GM20431 (cell line): ENCODE data around the gene PARP1.
"Not testable (repeated sequence)": the region's sequence is repeated elsewhere in the genome, so short reads cannot be mapped to it uniquely, and the experiment has no call there.

Experiments used
- in situ Hi-C: fragments of 300-500 bp; cut with MseI, MboI; formaldehyde crosslinking; loops from one replicate; pipeline ENCODE4 v1.15.0; 2020; ENCODE audit warnings: low sequenced_read_pairs; ENCODE audit not compliant: unreplicated experiment

The PARP1 gene

DNA sequence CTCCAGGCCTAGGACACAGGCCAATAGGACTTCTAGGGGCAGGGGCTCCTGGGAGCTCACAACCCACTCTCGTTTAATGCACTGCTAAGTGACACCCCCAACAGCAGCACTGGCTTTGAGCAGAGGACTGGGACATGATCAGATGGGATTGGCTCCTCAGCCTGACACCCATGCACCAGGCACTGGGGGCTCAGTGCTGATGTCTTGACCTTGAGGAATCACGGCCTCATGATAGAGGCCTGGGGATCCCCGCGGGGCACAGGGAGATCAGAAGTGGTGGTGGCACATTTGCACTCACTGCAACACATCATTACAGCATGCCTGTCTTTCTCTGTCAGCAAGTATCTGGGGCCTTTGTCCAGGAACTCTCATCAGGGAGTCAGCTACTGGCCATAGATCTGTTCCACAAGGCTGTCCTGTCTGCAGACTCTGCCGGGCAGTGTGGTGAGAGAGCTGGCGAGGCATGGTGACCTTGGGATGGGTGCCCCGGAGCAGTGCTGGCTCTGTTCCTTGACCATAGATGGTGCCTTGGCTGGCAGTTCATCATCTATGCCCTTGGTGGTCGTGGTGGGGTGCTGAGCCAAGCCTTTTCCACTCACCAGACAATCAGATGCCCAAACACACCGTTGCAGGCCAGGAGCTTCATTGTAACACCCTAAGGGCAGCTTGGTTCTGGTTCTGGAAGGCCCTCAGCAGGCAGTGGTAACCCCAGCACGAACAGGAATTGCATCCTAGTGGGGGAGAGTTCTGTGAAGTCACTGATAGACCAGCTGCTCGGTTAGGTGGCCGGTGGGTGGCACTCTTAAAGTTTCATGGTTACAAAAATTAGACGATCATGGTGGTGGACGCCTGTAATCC, 22.2 kb upstream of the PARP1 start:
- in situ Hi-C loops, result no loop called here

DNA sequence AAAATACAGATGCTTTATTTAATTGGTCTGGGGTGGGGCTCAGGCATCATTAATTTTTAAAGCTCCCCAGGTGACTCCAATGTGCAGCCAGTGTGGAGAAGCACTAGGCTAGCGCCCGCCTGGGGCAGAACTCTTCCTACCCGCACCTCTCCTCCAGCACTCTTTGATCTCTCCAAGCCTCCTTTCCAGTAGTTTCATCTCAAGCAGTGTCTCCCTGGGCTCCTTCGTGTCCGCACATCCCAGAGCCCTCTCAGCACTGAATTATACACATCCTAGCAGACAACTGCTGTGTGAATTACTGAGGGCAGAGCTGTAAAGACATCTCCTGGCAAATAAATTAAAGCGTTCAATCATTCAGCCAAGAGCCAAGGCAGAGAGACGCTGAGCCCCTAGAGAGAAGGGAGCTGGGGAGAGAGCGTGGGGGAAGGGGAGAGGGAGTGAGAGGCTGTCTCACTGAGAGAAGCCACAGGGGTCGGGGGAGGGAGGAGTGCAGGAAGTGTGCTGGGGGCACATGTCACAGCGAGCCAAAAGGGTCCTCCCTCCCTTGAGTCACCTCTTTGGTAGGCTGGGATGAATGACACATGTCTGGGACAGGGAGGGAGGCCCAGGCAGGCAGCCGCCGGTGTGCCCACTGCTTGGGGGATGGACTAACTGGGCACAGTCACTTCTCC, 21.0 kb upstream of the PARP1 start:
- in situ Hi-C loops, result no loop called here

DNA sequence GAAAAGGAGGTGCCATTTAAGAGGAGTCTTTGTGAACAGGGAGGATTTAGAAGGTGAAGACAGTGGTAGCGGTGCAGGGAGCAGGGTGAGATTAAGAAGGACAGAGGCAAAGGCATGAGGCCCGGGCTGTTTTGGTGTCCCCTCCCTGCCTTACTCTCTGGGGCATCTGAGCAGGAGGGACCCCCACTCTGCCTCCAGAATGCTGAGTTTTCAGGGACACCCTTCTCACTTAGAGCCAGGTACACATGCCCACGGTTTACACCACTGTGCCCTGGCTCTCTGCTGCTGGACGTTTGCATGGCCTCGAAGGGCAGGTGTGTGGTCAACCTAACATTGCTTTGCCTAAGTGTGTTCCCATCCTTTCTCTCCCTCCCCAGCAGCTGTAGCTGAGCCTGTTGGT, 20.5 kb upstream of the PARP1 start:
- in situ Hi-C loops, result no loop called here

DNA sequence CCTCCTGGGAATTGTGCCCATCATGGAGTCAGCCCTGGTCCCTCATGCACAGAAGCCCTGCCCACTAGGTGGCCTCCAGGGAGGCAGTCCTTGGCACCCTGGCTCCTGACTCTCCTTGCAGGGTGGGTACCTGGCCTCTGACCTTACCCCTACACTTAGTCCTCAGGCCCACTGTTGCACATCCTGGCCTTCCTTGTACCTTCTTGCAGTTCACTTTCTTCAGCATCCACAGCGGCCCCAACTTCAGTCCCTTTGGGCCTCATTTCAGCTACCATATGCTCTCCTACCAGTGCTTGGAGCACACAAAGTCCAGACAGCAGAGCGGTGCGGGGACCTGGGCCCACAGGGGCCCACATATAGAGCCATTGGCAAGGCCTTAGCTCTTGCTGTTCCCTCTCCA, 19.2 kb upstream of the PARP1 start:
- in situ Hi-C loops, result no loop called here

DNA sequence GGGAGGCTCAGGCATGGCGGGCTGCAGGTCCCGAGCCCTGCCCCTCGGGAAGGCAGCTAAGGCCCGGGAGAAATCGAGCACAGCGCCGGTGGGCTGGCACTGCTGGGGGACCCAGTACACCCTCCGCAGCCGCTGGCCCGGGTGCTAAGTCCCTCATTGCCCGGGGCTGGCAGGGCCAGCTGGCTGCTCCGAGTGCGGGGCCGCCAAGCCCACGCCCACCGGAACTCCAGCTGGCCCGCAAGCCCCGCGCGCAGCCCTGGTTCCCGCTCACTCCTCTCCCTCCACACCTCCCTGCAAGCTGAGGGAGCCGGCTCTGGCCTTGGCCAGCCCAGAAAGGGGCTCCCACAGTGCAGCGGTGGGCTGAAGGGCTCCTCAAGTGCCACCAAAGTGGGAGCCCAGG, 18.5 kb upstream of the PARP1 start:
- in situ Hi-C loops, result not testable (repeated sequence)

DNA sequence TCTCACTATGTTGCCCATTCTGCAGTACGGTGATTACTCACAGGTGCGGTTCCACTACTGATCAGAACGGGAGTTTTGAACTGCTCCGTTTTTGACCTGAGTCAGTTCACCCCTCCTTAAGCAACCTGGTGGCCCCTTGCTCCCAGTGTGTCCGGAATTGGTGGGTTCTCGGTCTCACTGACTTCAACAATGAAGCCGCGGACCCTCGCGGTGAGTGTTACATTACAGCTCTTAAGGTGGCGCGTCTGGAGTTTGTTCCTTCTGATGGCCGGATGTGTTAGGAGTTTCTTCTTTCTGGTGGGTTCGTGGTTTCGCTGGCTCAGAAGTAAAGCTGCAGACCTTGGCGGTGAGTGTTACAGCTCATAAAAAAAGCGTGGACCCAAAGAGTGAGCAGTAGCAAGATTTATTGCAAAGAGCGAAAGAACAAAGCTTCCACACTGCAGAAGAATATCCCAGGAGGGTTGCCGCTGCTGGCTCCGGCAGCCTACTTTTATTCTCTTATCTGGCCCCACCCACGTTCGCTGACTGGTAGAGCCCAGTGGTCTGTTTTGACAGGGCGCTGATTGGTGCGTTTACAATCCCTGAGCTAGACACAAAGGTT, 17.6 kb upstream of the PARP1 start:
- in situ Hi-C loops, result no loop called here

DNA sequence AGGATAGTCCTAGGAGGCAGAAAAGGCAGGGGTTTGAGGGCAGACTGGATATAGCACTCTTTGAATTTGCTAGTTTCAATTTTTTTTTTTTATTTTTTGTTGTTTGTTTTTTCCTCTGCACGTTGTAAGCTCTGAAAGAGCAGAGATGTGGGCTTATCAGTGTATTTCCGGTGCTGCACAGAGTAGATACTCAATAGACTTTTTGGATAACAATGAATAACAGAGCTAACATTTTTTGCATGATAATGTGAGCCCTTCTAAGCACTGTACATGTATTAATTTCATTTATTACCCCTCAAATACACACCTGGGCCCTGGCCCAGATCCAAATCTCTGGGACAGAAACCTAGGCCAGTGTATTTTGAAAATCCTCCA, 17.1 kb upstream of the PARP1 start:
- in situ Hi-C loops, result no loop called here

DNA sequence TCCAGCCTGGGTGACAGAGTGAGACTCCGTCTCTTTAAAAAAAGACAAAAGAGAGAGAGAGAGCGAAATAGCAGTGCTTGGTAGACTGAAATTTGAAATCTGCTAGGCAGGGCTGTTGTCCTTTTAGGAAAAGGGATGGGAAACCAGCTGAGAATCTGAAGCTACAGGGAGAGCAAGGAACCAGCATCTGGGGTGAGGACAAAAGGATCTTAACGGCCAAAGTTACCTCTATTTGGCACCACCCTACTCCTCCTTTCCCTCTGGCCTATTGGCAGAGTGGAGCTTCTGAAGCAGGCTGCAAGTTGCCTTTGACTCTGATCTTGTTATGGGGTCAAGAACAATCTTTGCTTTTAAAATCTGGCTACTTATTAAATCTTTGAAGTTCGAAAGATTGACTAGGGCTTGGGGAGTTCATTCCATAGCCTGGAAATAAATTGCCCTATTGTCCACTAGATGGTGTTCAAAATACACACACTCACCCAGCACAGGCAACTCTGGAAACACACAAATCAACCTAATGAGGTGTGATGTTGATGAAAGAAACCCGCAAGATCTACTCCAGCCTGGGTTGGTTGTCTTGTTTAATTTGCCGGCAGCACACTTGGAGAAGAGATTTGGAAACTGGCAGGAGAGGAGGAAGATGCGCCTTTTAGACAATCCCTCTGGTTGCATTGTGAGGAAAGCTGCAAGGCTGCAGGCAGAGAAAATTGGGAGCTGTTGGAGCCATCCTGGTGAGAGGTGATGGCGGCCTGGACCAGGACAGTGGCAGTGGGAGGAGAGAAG, 16.5 kb upstream of the PARP1 start:
- in situ Hi-C loops, result no loop called here

DNA sequence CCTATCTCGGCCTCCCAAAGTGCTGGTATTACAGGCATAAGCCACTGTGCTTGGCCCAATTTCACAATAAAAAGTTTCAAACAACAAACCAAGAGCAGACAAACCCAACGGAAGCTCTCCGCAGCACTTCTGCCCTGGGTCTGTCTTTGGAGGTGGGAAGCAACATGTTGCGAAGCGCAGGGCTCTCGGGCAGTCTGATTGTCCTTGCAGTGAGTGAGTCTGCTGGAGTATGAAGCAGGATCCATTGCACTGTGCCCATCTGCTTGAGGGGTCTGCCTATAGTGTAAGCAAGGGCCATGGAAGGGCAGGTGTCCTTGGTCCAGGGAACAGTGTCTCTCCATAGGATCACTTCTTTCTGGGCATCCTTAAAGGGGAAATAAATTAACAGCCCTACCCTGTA, 14.6 kb upstream of the PARP1 start:
- in situ Hi-C loops, result no loop called here

DNA sequence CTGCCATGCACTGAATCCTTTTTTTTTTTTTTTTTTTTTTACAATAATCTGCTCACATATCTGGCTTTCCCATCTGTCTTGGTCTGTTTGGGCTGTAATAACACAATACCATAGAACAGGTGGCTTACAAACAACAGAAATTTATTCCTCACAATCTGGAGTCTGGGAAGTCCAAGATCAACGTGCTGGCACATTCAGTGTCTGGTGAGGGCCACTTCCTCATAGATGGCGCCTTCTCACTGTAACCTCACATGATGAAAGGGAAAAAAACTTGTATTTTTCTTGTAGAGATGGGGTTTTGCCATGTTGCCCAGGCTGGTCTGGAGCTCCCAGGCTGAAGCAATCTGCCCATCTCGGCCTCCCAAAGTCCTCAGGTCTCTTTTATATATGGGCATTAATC, 13.0 kb upstream of the PARP1 start:
- in situ Hi-C loops, result no loop called here

DNA sequence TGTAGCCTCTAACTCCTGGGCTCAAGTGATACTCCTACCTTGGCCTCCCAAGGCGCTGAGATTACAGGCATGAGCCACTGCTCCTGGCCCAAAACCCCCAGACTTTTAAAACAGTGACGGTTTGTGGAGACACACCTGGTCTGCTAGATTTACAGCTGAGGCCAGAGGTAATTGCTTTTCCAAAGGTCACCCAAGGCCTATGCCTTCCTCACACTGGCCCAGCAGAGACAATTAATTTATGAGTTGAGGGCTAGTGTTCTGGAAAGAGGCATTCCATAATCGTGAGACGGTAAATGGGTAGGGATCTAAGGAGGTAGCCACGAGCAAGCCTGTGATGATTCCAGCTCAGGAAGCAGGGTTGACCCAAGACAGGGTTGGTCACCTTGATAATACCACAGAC, 12.4 kb upstream of the PARP1 start:
- in situ Hi-C loops, result no loop called here

DNA sequence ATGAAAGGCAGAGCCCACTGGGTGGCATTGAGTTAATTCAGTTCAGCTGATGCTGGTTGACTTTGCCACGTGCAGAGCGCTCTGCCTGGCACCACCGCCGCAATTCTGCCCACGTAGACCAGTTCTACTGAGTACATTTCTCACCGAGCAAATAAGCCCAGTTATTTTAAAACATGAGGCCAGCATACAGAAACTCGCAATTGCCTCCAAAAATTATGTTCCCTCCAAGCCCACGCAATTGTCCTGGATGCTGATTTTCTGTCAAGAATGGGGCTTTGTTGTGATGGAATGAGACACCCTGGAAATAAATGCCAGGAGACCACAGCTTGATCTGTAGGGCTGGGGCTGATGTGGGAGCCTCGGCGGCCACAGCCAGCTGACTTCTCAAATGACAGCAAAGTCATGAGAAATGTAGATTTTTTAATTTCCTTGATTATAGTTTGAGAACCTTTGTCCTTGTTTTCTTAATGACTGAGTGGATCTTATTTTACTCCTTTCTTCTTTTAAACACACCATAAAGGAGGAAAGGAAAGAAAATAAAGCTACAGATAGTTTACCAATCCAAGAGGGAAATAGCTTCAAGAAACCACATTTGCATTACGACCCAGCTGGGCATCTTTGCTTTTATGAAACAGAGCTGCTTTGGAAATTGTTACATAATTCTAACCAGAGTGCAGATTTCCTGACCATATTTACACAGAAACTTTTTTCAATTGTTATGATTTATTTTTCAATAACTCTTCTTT, 11.6 kb upstream of the PARP1 start:
- in situ Hi-C loops, result no loop called here

DNA sequence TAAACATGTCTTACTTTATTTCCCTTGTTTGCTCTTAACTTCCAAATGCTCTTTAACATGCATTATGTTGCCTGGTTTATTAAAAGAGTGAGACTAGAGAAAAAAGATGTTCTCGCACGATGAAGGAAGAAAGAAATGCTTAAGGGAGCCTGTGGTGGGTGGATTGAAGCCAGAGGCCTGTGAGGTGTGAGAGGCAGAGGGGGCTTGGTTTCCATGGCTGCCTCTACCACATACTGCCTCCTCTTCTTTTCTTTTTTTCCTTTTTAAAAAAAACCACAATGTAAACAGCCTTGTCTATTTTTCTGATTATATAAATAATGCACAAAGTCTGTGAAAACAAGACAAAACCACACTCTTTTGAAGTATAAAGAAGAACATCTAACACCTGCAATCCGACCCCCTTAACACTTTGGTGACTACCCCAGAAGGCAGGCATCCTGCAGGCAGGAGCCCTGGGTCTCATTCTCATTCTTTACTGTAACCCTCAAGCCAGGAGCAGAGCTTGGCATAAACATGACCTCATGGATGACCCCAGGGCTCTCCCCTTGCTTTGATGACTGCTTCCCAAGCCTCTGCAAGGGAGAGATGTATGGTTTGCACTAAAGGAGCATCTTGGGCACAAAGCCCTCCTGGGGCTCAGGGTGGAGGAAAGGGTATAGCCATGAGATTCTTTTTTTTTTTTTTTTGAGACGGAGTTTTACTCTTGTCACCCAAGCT, 10.1 kb upstream of the PARP1 start:
- in situ Hi-C loops, result no loop called here

DNA sequence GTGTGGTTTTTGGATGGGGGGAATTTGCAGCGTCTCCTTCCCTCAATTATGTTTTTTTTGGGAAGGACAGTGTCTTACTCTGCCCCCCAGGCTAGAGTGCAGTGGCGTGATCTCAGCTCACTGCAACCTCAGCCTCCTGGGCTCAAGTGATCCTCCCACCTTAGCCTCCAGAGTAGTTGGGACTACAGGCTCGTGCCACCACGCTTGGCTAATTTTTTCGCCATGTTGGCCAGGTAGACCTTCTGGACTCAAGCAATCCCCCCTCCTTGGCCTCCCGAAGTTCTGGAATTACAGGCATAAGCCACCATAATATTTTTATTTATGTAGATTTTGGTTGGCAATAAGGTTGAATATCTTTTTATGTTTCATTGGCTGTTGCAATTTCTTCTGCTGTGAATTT, 9.5 kb upstream of the PARP1 start:
- in situ Hi-C loops, result no loop called here

DNA sequence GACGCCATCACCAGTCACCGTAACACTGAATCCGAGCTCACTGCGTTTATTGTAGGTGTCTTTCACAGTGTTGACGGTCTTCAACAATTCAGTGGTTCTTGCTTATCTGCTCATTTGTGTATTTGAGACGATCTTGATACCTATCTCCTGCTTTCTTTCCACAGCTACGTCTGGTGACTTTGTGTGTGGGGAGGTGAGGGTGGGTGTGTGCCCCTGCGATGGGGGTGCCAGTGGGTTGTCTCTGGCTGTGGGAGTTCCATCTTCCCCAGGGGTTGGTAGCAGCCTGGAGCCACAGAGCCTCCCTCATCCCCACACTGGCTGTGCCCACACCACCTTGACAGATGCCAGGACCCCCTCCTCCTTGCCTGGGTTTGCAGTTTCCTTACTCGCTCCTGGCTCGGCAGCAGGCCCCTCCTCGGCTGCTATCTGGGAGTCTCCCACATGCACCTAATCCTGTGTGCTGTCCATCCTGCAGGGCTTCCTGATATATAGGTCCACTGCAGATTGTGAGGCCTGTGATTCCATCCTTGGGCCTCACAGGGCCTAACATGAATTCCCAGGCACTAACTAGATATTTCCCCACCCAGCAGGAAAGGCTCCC, 6.3 kb upstream of the PARP1 start:
- in situ Hi-C loops, result no loop called here

DNA sequence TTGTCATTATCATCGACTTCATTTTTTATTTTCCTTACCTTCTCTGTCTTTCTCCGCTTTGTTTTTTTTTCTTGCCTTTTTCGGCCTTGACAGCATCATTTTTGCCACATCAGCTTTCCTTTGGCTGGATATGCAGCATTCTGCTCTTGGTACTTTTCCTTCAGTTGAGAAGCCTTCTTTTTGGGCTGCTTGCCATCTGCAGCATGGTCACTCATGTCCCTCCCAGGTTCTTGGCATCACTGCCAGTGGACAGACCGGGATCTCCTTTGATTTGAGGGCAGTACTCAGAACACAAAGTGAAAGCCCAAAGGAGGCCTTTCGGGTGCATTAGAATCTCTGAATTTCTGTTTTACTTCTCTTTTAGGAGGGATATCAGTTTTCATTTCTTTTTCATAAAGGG, 3.7 kb upstream of the PARP1 start:
- in situ Hi-C loops, result no loop called here

DNA sequence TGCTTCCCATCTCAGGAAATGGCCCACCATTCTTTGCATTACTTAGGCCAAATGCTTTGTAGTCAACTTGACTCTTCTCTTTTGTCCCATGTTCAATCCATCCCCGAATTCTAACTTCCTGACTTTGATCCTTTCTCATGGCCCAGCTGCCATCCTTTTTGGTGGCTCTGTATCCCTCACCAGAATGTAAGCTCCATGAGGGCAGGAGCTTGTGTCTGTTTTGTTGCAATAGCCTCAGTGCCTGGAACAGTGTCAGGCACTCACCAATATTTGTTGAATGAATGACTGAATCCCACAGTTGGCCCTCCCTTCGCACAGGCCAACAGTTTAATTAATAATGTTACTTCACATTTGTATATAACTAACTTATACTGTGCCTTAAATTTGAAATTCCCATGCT, 3.1 kb upstream of the PARP1 start:
- in situ Hi-C loops, result no loop called here

DNA sequence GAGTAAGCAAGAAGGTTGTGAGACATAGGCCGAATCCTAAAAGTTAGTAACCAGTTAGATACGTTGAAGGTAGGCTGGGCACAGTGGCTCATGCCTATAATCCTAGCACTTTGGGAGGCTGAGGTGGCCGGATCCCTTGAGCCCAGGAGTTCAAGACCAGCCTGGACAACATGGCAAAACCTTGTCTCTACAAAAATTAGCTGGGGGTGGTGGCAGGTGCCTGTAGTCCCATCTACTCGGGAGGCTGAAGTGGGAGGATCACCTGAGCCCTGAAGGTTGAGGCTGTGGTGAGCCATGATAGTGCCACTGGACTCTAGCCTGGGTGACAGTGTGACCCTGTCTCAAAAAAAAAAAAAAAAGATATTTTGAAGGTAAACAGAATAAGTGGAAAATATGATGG, 1.5 kb upstream of the PARP1 start:
- in situ Hi-C loops, result no loop called here
